ENCODE measurements around the gene CCNB1.
A peak's percentile ranks its signal among the peaks of the same experiment; 100 is the strongest.
"Not testable (repeated sequence)": the region's sequence is repeated elsewhere in the genome, so short reads cannot be mapped to it uniquely, and the experiment has no call there.

Gene CCNB1

DNA sequence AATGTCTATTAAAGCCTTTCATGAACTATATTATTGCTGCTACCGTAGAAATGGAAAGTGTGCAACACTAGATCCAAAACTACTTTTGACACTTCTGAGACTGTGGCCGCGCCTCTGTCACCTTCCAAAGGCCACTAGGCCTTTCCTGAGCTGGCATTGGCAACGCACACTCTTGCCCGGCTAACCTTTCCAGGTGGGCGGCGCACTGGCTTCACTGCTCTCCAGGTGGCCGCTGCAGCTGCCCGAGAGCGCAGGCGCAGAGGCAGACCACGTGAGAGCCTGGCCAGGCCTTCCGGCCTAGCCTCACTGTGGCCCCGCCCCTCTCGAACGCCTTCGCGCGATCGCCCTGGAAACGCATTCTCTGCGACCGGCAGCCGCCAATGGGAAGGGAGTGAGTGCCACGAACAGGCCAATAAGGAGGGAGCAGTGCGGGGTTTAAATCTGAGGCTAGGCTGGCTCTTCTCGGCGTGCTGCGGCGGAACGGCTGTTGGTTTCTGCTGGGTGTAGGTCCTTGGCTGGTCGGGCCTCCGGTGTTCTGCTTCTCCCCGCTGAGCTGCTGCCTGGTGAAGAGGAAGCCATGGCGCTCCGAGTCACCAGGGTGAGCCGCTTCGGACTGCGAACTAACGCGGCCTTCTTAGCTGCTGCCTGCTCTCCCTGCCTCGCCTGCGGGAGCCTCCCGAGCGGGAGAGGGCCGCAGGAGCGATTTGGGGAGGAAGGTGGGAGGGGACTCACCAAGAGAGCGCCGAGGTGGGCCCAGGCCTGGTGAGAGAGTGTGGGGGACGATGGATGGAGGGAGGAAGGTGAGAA lies at the start of gene CCNB1:
Gene CCNB1 (plus strand): TSS at position 465 of the 807 bp plus-strand sequence. CDS start 113 bp downstream, at position 578.
- peak; percentile 97 for DNase-seq

GRCh38 chr5:69129413-69129812 lies 37.5 kb upstream of the CCNB1 start:
- no peak for DNase-seq

DNA sequence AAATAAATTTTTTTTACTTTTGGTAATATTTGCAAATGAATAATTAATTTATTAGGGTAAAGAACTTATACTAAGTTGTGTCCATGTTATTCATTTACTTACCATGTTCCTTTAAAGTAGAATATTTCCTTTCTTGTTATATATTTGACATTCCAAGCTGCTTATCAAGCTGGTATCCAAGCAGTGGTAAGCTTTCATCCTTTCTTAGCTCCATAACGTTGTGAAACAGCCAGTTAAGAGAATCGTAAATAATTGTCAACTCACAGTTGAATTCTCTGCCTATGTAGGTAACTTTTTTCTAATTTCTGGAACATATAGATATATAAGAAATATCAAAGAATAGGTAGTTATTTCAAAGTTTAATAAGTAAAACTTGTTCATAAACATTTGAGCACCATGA lies 36.7 kb upstream of the CCNB1 start:
- no peak for DNase-seq

DNA sequence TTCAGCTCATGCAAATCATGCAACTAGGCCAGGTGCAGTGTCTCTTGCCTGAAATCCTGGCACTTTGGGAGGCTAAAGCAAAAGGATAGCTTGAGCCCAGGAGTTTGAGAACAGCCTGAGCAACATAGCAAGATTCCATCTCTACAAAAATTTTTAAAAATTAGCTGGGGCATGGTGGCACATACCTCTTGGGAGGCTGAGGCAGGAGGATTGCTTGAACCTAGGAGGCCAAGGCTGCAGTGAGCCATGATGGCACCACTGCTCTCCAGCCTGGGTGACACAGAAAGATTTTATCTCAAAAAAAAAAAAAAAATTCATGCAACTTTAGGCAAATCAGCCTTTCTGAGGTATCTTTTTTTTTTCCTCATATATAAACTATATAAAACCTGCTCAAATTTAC lies 35.6 kb upstream of the CCNB1 start:
- DNase-seq: no peak

DNA sequence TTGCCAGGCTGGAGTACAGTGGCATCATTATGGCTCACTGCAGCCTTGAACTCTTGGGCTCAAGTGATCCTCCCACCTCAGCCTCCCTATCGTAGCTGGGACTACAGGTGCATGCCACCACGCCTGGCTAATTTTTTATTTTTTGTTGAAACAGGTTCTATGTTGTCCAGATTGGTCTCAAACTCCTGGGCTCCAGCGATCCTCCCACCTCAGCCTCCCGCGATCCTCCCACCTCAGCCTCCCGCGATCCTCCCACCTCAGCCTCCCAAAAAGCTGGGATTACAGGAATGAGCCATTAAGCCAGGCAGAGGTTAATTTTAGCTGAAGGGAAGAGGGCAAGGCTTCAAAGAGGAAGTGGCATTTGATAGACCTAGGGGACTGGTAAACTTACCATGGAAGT lies 32.8 kb upstream of the CCNB1 start:
- no peak for DNase-seq

GRCh38 chr5:69136293-69136692 lies 30.7 kb upstream of the CCNB1 start:
- DNase-seq: no peak

GRCh38 chr5:69137208-69137607 lies 29.7 kb upstream of the CCNB1 start:
- DNase-seq: not testable (repeated sequence)

DNA sequence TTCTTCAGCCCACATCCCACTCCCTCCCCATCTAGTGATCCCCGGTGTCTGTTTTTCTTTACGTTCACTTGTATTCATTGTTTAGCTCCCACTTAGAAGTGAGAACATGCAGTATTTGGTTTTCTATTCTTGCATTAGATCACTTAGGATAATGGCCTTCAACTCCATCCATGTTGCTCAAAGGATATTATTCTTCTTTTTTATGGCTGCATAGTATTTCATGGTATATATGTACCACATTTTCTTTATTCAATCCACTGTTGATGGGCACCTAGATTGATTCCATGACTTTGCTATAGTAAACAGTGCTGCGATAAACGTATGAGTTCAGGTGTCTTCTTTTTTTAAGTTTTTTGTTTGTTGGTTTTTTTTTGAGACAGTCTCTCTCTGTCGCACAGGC lies 29.1 kb upstream of the CCNB1 start:
- DNase-seq: no peak

DNA sequence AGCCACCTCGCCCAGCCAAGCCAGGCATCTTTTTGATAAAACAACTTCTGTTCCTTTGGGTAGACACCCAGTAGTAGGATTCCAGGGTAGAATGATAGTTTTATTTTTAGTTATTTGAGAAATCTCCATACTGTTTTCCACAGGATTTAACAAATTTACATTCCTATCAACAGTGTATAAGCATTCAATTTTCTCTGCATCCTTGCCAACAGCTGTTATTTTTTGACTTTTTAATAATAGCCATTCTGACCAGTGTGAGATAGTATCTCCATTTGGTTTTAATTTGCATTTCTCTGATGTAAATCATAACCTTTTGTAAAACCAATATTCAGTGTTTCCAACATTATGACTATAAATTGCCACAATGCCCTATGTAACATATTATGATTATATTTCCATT lies 28.2 kb upstream of the CCNB1 start:
- DNase-seq: no peak

GRCh38 chr5:69140239-69140638 lies 26.7 kb upstream of the CCNB1 start:
- DNase-seq: not testable (repeated sequence)

GRCh38 chr5:69140827-69141226 lies 26.1 kb upstream of the CCNB1 start:
- DNase-seq: no peak

- not testable (repeated sequence) for DNase-seq
Measured at GRCh38 chr5:69148576-69148975, 18.4 kb upstream of the CCNB1 start.

DNA sequence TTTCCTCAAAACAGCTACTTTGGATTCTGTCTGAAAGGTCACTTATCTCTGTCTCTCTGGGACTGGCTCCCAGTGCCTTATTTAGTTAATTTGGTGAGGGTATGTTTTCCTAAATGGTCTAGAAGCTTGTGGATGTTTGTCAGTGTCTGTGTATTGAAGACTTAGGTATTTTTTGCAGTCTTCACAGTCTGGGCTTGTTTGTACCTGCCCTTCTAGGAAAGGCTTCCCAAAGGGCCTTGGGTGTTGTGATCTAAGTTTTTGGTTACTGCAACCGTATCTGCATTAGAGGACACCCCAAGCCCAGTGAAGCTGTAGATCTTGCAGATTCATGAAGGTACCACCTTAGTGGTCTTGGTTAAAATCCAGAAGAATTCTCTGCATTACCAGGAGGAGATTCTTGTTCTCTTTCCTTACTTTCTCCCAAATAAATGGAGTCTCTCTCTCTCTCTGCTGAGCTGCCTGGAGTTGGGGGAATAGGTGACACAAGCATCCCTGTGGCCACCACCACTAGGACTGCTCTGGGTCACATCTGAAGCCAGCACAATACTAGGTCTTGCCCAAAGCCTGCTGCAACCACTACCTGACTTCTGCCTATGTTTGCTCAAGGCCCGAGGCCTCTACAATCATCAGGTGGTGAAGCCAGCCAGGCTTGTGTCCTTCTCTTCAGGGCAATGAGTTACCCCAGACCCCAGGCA lies 17.8 kb upstream of the CCNB1 start:
- DNase-seq: no peak

GRCh38 chr5:69149676-69150010 lies 17.3 kb upstream of the CCNB1 start:
- no peak for DNase-seq

- DNase-seq: no peak
Measured at GRCh38 chr5:69152731-69153130, 14.2 kb upstream of the CCNB1 start.

GRCh38 chr5:69156456-69156855 lies 10.5 kb upstream of the CCNB1 start:
- DNase-seq: no peak

DNA sequence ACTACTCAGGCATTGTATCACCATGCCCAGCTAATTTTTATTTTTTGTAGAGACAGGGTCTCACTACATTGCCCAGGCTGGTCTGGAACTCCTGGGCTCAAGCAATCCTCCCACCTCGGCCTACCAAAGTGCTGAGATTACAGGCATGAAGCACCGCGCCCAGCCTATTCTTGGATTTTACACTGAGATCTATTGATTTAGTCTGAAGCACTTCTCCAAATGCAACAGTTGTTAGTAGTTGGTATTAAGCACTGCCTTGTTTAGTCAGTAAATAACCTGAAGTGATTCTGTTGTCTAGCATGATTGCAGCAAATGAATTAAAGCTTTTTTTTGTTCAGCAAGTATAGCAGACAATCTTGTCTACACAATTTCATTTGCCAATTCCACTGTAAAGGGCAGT lies 8.9 kb upstream of the CCNB1 start:
- no peak for DNase-seq

- DNase-seq: no peak
Measured at GRCh38 chr5:69160651-69161050, 6.3 kb upstream of the CCNB1 start.

DNA sequence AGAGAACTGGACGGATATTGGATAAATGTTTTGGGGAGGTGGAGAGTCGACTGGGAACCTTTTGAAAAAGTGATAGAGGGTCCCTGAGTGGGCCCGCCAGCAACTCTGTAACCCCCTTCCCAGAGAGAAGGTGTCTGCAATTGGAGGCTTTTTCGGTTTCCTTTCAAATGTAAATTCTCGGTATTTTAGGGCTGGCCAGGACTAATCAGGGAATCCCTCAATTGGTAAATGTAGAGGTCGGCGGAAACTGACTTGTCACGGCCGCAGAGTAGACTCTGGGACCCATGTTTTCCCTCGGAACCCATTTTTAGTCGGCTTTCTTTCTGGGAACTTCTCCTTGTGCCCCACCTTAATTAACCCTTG lies 524 bp downstream of the CCNB1 start:
- no peak for DNase-seq

DNA sequence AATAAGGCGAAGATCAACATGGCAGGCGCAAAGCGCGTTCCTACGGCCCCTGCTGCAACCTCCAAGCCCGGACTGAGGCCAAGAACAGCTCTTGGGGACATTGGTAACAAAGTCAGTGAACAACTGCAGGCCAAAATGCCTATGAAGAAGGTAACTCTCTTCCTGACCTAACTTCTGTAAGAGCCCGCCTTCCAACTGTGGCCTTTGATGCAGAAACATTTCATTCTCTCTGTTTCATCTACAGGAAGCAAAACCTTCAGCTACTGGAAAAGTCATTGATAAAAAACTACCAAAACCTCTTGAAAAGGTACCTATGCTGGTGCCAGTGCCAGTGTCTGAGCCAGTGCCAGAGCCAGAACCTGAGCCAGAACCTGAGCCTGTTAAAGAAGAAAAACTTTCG lies 979 bp downstream of the CCNB1 start:
- no peak for DNase-seq

DNA sequence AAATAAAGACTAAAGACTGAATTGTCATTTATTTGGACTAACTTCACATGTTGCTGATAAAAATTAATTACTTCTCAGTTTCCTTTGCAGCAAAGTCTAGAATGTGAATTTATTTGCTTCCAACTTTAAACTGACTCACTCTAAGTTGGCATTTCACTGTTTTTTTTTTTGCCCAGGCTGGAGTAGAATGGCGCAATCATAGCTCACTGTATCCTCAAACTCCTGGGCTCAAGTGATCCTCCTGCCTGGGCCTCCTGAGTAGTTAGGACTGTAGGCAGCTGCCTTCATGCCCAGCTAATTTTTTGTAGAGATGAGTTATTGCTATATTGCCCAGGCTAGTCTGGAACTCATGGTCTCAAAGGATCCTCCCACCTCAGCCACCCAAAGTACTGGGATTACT lies 3.5 kb downstream of the CCNB1 start:
- no peak for DNase-seq

DNA sequence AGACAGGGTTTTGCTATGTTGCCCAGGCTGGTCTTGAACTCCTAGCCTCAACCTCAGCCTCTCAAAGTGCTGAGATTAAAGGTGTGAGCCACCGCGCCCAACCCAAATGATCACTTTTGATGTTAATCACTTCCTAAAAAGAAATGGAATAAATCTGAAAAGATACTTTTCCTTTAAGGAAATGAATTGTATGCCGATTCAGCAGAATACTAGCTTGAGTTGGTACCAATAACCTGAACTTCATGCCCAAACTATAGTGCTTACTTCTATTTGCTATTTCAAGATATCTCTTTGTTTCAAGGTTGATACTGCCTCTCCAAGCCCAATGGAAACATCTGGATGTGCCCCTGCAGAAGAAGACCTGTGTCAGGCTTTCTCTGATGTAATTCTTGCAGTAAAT lies 4.0 kb downstream of the CCNB1 start:
- no peak for DNase-seq

DNA sequence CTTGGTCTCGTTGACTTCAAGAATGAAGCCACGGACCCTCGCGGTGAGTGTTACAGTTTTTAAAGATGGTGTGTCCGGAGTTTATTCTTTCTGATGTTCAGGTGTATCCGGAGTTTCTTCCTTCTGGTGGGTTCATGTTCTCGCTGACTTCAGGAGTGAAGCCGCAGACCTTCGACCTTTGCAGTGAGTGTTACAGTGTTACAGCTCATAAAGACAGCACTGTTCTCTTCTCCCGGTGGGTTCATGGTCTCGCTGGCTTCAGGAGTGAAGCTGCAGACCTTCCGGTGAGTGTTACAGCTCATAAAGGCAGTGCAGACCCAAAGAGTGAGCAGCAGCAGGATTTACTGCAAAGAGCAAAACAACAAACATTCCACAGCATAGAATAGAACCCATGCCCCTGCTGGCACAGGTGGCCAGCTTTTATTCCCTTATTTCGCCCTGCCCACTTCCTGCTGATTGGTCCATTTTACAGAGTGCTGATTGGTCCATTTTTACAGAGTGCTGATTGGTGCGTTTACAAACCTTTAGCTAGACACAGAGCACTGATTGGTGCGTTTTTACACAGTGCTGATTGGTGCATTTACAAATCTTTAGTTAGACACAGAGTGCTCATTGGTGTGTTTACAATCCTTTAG lies 14.8 kb downstream of the CCNB1 start:
- DNase-seq: not testable (repeated sequence)

GRCh38 chr5:69184621-69185020 lies 17.7 kb downstream of the CCNB1 start:
- DNase-seq: no peak

Data from CD4-positive, alpha-beta T cell treated with Interferon gamma for 1 hour (primary cell).